Hepatocyte (in vitro differentiated cells): Measurements from ENCODE around the gene MRPL21.

Experiments
- EZH2 ChIP-seq: fragments of 200-600 bp; sonication (generic); IDR thresholded peaks from 2 replicates; pipeline ENCODE4 v1.6.1; 2016; ENCODE audit warnings: antibody characterized with exemption, mild to moderate bottlenecking, borderline replicate concordance
- TF ChIP-seq, protein P1 (sequence below): fragments of 200-600 bp; sonication (generic); IDR thresholded peaks from 2 replicates; pipeline ENCODE4 v1.5.1; 2016; ENCODE audit warnings: antibody characterized with exemption, mild to moderate bottlenecking; ENCODE audit not compliant: poor library complexity

DNA sequence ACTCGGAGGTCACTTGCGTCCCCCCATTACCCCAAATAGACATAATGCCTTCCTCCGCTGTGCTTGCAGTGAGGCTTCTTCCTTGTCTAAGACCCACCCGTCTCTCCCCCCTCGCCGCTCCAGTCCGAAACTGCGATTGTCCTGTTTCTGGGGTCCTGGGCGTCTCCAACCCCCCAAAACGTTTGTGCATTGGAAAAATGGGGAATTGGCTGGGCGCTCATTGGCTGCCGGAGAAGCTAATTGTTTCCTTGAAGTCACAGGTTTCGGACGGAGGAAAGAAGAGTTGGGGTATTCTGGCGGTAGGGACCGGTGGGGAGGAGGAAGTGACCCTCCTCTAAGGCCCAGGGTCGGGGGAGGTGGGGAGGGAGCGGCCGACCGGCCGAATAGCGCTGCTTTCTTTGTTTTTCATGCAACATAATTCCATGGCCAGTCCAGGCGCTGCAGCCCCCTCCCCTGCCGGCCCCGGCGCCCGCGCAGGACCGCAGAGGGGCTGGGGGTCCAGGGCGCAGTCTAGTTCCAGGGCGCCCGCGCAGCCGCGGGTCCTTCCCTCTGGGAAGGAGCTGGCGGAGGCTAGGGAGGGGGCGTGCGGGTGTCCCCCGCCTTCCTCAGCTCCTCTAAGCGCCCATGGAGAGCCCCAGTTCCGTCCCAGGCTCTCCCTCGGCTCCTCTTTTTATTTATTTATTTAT is 49.2 kb downstream of the MRPL21 start:
- TF ChIP-seq, protein P1, sequence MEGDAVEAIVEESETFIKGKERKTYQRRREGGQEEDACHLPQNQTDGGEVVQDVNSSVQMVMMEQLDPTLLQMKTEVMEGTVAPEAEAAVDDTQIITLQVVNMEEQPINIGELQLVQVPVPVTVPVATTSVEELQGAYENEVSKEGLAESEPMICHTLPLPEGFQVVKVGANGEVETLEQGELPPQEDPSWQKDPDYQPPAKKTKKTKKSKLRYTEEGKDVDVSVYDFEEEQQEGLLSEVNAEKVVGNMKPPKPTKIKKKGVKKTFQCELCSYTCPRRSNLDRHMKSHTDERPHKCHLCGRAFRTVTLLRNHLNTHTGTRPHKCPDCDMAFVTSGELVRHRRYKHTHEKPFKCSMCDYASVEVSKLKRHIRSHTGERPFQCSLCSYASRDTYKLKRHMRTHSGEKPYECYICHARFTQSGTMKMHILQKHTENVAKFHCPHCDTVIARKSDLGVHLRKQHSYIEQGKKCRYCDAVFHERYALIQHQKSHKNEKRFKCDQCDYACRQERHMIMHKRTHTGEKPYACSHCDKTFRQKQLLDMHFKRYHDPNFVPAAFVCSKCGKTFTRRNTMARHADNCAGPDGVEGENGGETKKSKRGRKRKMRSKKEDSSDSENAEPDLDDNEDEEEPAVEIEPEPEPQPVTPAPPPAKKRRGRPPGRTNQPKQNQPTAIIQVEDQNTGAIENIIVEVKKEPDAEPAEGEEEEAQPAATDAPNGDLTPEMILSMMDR, result no peak
- TF ChIP-seq EZH2, result no peak
